ENCODE measurements around the gene JAKMIP1.

Gene JAKMIP1

GRCh38 chr4:6109842-6110560, 90.3 kb downstream of the JAKMIP1 start:
- no peak for DNase-seq (ENCODE audit: low read depth)
- no peak overlapping the region for H3K4me3 ChIP-seq (ENCODE audit: low read depth, low read length)
- no peak for TF ChIP-seq CTCF (conservative IDR thresholded peaks at IDR 0.05; ENCODE audit: low read depth, low read length)

- no peak for DNase-seq (ENCODE audit: low read depth)
- TF ChIP-seq CTCF (conservative IDR thresholded peaks at IDR 0.05; ENCODE audit: low read depth, low read length) = no peak
- no peak overlapping the region for H3K4me3 ChIP-seq (ENCODE audit: low read depth, low read length)
These were observed 92.5 kb downstream of the JAKMIP1 start for GRCh38 chr4:6107886-6108285.

GRCh38 chr4:6107114-6107791, 93.1 kb downstream of the JAKMIP1 start:
- H3K4me3 ChIP-seq (ENCODE audit: low read depth, low read length) = no peak overlapping the region
- no peak for TF ChIP-seq CTCF (conservative IDR thresholded peaks at IDR 0.05; ENCODE audit: low read depth, low read length)
- DNase-seq (ENCODE audit: low read depth) = no peak

- TF ChIP-seq CTCF (conservative IDR thresholded peaks at IDR 0.05; ENCODE audit: low read depth, low read length) = no peak
- no peak overlapping the region for H3K4me3 ChIP-seq (ENCODE audit: low read depth, low read length)
- no peak for DNase-seq (ENCODE audit: low read depth)
These were observed 94.2 kb downstream of the JAKMIP1 start for GRCh38 chr4:6106156-6106555.

- no peak for TF ChIP-seq CTCF (conservative IDR thresholded peaks at IDR 0.05; ENCODE audit: low read depth, low read length)
- no peak for DNase-seq (ENCODE audit: low read depth)
- H3K4me3 ChIP-seq (ENCODE audit: low read depth, low read length) = no peak overlapping the region
These were observed 94.9 kb downstream of the JAKMIP1 start for GRCh38 chr4:6105311-6105911.

- no peak overlapping the region for H3K4me3 ChIP-seq (ENCODE audit: low read depth, low read length)
- no peak for DNase-seq (ENCODE audit: low read depth)
- TF ChIP-seq CTCF (conservative IDR thresholded peaks at IDR 0.05; ENCODE audit: low read depth, low read length) = no peak
These were observed 95.7 kb downstream of the JAKMIP1 start for GRCh38 chr4:6104541-6105130.

All from choroid plexus epithelial cell (primary cell).